HEK293 (cell line): ENCODE results near the gene IPO13.

Experiments
- CTCF ChIA-PET: fragments of 350-600 bp; formaldehyde crosslinking; extraction: SDS; loops from one replicate; lab custom pipeline; 2021; ENCODE audit warnings: antibody characterized with exemption; lab: Yijun Ruan, JAX
- POLR2A ChIA-PET: fragments of 300-600 bp; formaldehyde crosslinking; extraction: SDS; loops from one replicate; lab custom pipeline; 2020; ENCODE audit warnings: antibody characterized with exemption, inconsistent platforms; lab: Yijun Ruan, JAX
- H3K27ac ChIP-seq: fragments of 200-500 bp; sonication (Bioruptor generic); 2 replicates; pipeline ENCODE4 v1.5.1; 2014; ENCODE audit warnings: low read depth, low read length, control low read depth, inconsistent platforms; ENCODE audit errors: extremely low read depth
- H3K36me3 ChIP-seq, 2 experiments: fragments of 200-500 bp in 1 of 2; sonication (Bioruptor generic) in 1 of 2; 1 replicate in 1 of 2; 2 replicates in 1 of 2; pipeline ENCODE4 v1.5.1; 2014 to 2017; ENCODE audit warnings: inconsistent platforms in 2 of 2, low read length in 2 of 2; ENCODE audit not compliant: control insufficient read depth in 2 of 2, insufficient read depth in 1 of 2
- H3K4me1 ChIP-seq: fragments of 200-500 bp; sonication (Bioruptor generic); 2 replicates; pipeline ENCODE4 v1.5.1; 2014; ENCODE audit warnings: mild to moderate bottlenecking, low read length, inconsistent platforms; ENCODE audit not compliant: control insufficient read depth, insufficient read depth
- H3K4me3 ChIP-seq: 2 replicates; pipeline ENCODE4 v1.5.1; 2011; ENCODE audit warnings: low read depth, mild to moderate bottlenecking, control low read depth, low read length, moderate library complexity
- H3K9me3 ChIP-seq: fragments of 200-500 bp; sonication (Bioruptor generic); 2 replicates; pipeline ENCODE4 v1.5.1; 2014; ENCODE audit warnings: low read depth, low read length, inconsistent platforms; ENCODE audit not compliant: control insufficient read depth, insufficient read depth
- BCL6B ChIP-seq: fragments of 450-650 bp; formaldehyde crosslinking; IDR thresholded peaks from 2 replicates; pipeline ENCODE4 v1.5.1; 2017; ENCODE audit warnings: missing biosample characterization, missing genetic modification characterization
- GLIS1 ChIP-seq: fragments of 450-650 bp; formaldehyde crosslinking; IDR thresholded peaks from 2 replicates; pipeline ENCODE4 v1.5.1; 2016; ENCODE audit warnings: missing biosample characterization, missing genetic modification characterization
- IKZF3 ChIP-seq: fragments of 450-650 bp; IDR thresholded peaks from 2 replicates; pipeline ENCODE4 v1.5.0; 2018; ENCODE audit warnings: missing biosample characterization, mild to moderate bottlenecking, missing genetic modification characterization, moderate library complexity
- INSM2 ChIP-seq: fragments of 450-650 bp; formaldehyde crosslinking; IDR thresholded peaks from 2 replicates; pipeline ENCODE4 v1.5.1; 2016; ENCODE audit warnings: missing biosample characterization, missing genetic modification characterization
- KLF16 ChIP-seq: fragments of 450-650 bp; formaldehyde crosslinking; IDR thresholded peaks from 2 replicates; pipeline ENCODE4 v1.5.1; 2017; ENCODE audit warnings: missing biosample characterization, missing genetic modification characterization
- SCRT2 ChIP-seq: fragments of 450-650 bp; formaldehyde crosslinking; IDR thresholded peaks from 2 replicates; pipeline ENCODE4 v1.5.1; 2016; ENCODE audit warnings: missing biosample characterization, missing genetic modification characterization
- SP3 ChIP-seq: fragments of 450-650 bp; formaldehyde crosslinking; IDR thresholded peaks from 2 replicates; pipeline ENCODE4 v1.5.1; 2016; ENCODE audit warnings: missing biosample characterization, missing genetic modification characterization
- ZBTB17 ChIP-seq: fragments of 450-650 bp; formaldehyde crosslinking; IDR thresholded peaks from 2 replicates; pipeline ENCODE4 v1.5.1; 2016; ENCODE audit warnings: missing biosample characterization, missing genetic modification characterization
- ZFP37 ChIP-seq: fragments of 450-650 bp; formaldehyde crosslinking; IDR thresholded peaks from 2 replicates; pipeline ENCODE4 v1.5.1; 2016; ENCODE audit warnings: missing biosample characterization, missing genetic modification characterization
- ZNF184 ChIP-seq: fragments of 450-650 bp; IDR thresholded peaks from 2 replicates; pipeline ENCODE4 v1.5.1; 2018; ENCODE audit warnings: missing biosample characterization, mild to moderate bottlenecking, missing genetic modification characterization
- ZNF214 ChIP-seq: fragments of 450-650 bp; formaldehyde crosslinking; IDR thresholded peaks from 2 replicates; pipeline ENCODE4 v1.5.1; 2017; ENCODE audit warnings: missing biosample characterization, mild to moderate bottlenecking, missing genetic modification characterization, borderline replicate concordance
- ZNF335 ChIP-seq: fragments of 450-650 bp; formaldehyde crosslinking; conservative IDR thresholded peaks from 2 replicates; pipeline ENCODE4 v1.5.1; 2016; ENCODE audit warnings: missing biosample characterization, missing genetic modification characterization
- ZNF561 ChIP-seq: fragments of 450-650 bp; IDR thresholded peaks from 2 replicates; pipeline ENCODE4 v1.5.1; 2018; ENCODE audit warnings: missing biosample characterization, missing genetic modification characterization, borderline replicate concordance
- ZNF654 ChIP-seq: fragments of 450-650 bp; formaldehyde crosslinking; IDR thresholded peaks from 2 replicates; pipeline ENCODE4 v1.5.1; 2016; ENCODE audit warnings: low read depth, missing biosample characterization, missing genetic modification characterization
- ZNF707 ChIP-seq: fragments of 450-650 bp; formaldehyde crosslinking; IDR thresholded peaks from 2 replicates; pipeline ENCODE4 v1.5.1; 2016; ENCODE audit warnings: missing biosample characterization, missing genetic modification characterization
- ZNF792 ChIP-seq: fragments of 450-650 bp; formaldehyde crosslinking; IDR thresholded peaks from 2 replicates; pipeline ENCODE4 v1.5.1; 2016; ENCODE audit warnings: missing biosample characterization, missing genetic modification characterization

Gene IPO13

GRCh38 chr1:44015206-44015605, 68.5 kb downstream of the IPO13 start:
- Histone ChIP-seq H3K4me1 (no peaks in the 10 kb centered on the region), H3K27ac (no peak overlapping the region), H3K4me3 (no peak overlapping the region), H3K36me3 (no peaks in the 10 kb centered on the region)
- ChIA-PET POLR2A (no interaction called here), CTCF (interaction anchor here (0.7 to 3.4 kb wide), 5 partner anchors 9 to 485 kb away, joined by 3 to 20 read pairs (median 6); no protein-coding TSS in a partner anchor)
- TF ChIP-seq ZNF707 (tag by site-specific recombination), result no peak
- TF ChIP-seq, all 188 proteins: peak for 0
- H3K9me3 ChIP-seq, result no peaks in the 10 kb centered on the region

- POLR2A ChIA-PET, result no interaction called here
- no peaks in the 10 kb centered on the region for H3K4me1 ChIP-seq
- H3K4me3 ChIP-seq, result no peak overlapping the region
- H3K36me3 ChIP-seq, result no peaks in the 10 kb centered on the region
- no peak overlapping the region for H3K27ac ChIP-seq
- H3K9me3 ChIP-seq, result no peaks in the 10 kb centered on the region
- CTCF ChIA-PET, result interaction anchor here (0.6 to 2.0 kb wide), 3 partner anchors 12 to 30 kb away, joined by 3 to 6 read pairs (median 4); no protein-coding TSS in a partner anchor
- TF ChIP-seq ZNF561 (no peak), INSM2 (no peak), KLF16 (tag by site-specific recombination) (no peak), ZNF184 (no peak), SCRT2 (tag by site-specific recombination) (no peak), SP3 (tag by site-specific recombination) (no peak), GLIS1 (tag by site-specific recombination) (no peak), ZNF214 (tag by site-specific recombination) (no peak), IKZF3 (tag by site-specific recombination) (no peak), ZFP37 (no peak), ZNF792 (no peak), ZNF335 (tag by site-specific recombination) (no peak), ZNF654 (tag by site-specific recombination) (no peak)
Observed at GRCh38 chr1:44016041-44016889, 69.5 kb downstream of the IPO13 start.

- POLR2A ChIA-PET, result no interaction called here
Observed at GRCh38 chr1:44016890-44017400, 70.2 kb downstream of the IPO13 start.

More at GRCh38 chr1:44016890-44017400, 70.2 kb downstream of the IPO13 start:
- Histone ChIP-seq H3K4me1 (no peaks in the 10 kb centered on the region), H3K27ac (no peak overlapping the region), H3K9me3 (no peaks in the 10 kb centered on the region), H3K4me3 (no peak overlapping the region), H3K36me3 (no peaks in the 10 kb centered on the region)
- TF ChIP-seq ZBTB17 (no peak), BCL6B (tag by site-specific recombination) (no peak)
- CTCF ChIA-PET, result interaction anchor here (0.6 to 0.7 kb wide), 2 partner anchors 13 to 17 kb away, joined by 3 to 4 read pairs; no protein-coding TSS in a partner anchor
